ENCODE measurements around the gene MRPL40.

MRPL40 gene

GRCh38 chr22:19463008-19463407, 30.7 kb downstream of the MRPL40 start:
- DNase-seq (ENCODE audit: low read depth) = no peak

GRCh38 chr22:19463491-19464469, 31.4 kb downstream of the MRPL40 start:
- DNase-seq (ENCODE audit: low read depth) = no peak

GRCh38 chr22:19464546-19464945, 32.2 kb downstream of the MRPL40 start:
- DNase-seq (ENCODE audit: low read depth) = no peak

- DNase-seq (ENCODE audit: low read depth) = no peak
These were observed 32.6 kb downstream of the MRPL40 start for GRCh38 chr22:19464975-19465374.

GRCh38 chr22:19466126-19466716, 33.9 kb downstream of the MRPL40 start:
- DNase-seq (ENCODE audit: low read depth) = no peak

GRCh38 chr22:19466848-19467752, 34.8 kb downstream of the MRPL40 start:
- no peak for DNase-seq (ENCODE audit: low read depth)

- DNase-seq (ENCODE audit: low read depth) = no peak
These were observed 35.6 kb downstream of the MRPL40 start for GRCh38 chr22:19467912-19468311.

- DNase-seq (ENCODE audit: low read depth) = no peak
These were observed 37.1 kb downstream of the MRPL40 start for GRCh38 chr22:19469421-19469820.

GRCh38 chr22:19470010-19470409, 37.7 kb downstream of the MRPL40 start:
- DNase-seq (ENCODE audit: low read depth) = no peak

- no peak for DNase-seq (ENCODE audit: low read depth)
These were observed 39.2 kb downstream of the MRPL40 start for GRCh38 chr22:19471572-19471971.

- no peak for DNase-seq (ENCODE audit: low read depth)
These were observed 39.9 kb downstream of the MRPL40 start for GRCh38 chr22:19472233-19472632.

GRCh38 chr22:19473578-19473977, 41.2 kb downstream of the MRPL40 start:
- no peak for DNase-seq (ENCODE audit: low read depth)

GRCh38 chr22:19476023-19476422, 43.7 kb downstream of the MRPL40 start:
- no peak for DNase-seq (ENCODE audit: low read depth)

GRCh38 chr22:19477321-19478044, 45.1 kb downstream of the MRPL40 start:
- DNase-seq (ENCODE audit: low read depth) = no peak

- peak; percentile 7 for DNase-seq (ENCODE audit: low read depth)
These were observed 45.9 kb downstream of the MRPL40 start for GRCh38 chr22:19478045-19478900.

- peak; percentile 64 for DNase-seq (ENCODE audit: low read depth)
These were observed 46.6 kb downstream of the MRPL40 start, which contains the start of gene UFD1 for GRCh38 chr22:19478901-19479354. Gene UFD1 (minus strand): TSS chr22:19479193. CDS start chr22:19479085, 108 bp downstream.

- DNase-seq (ENCODE audit: low read depth) = peak; percentile 91
These were observed 47.2 kb downstream of the MRPL40 start, which contains the start of gene CDC45 for GRCh38 chr22:19479355-19480172. Gene CDC45 (plus strand): TSS chr22:19479920. CDS start chr22:19479969, 49 bp downstream.

- DNase-seq (ENCODE audit: low read depth) = no peak
These were observed 47.8 kb downstream of the MRPL40 start for GRCh38 chr22:19480173-19480568.

- DNase-seq (ENCODE audit: low read depth) = no peak
These were observed 48.4 kb downstream of the MRPL40 start for GRCh38 chr22:19480789-19481188.
